ENCODE measurements around the gene DIP2A.

The DIP2A gene

GRCh38 chr21:46472246-46472645 lies 13.6 kb downstream of the DIP2A start:
- no peaks in the 10 kb centered on the region for H3K36me3 ChIP-seq (ENCODE audit: control insufficient read depth, low read length)
- no peaks in the 10 kb centered on the region for H3K4me1 ChIP-seq (ENCODE audit: control insufficient read depth, low read length)
- H3K27me3 ChIP-seq (ENCODE audit: control insufficient read depth, low read length) = no peaks in the 10 kb centered on the region
- H3K4me3 ChIP-seq (ENCODE audit: low read length) = no peak overlapping the region
- no peak for TF ChIP-seq EZH2phosphoT487 (IDR thresholded peaks at IDR 0.05; ENCODE audit: borderline replicate concordance, low read length)
- TF ChIP-seq CTCF (IDR thresholded peaks at IDR 0.05; ENCODE audit: low read depth, low read length, poor library complexity, severe bottlenecking) = no peak
- H3K79me2 ChIP-seq (ENCODE audit: control insufficient read depth, low read length) = no peaks in the 10 kb centered on the region
- no peaks in the 10 kb centered on the region for H4K20me1 ChIP-seq (ENCODE audit: control insufficient read depth, insufficient read depth, low read depth, low read length)
- H3K4me2 ChIP-seq (ENCODE audit: low read length) = no peak overlapping the region
- H3K9me3 ChIP-seq (ENCODE audit: control insufficient read depth, insufficient read depth, low read length) = no peaks in the 10 kb centered on the region
- no peaks in the 10 kb centered on the region for H3F3A ChIP-seq (ENCODE audit: control insufficient read depth, insufficient read depth)
- H3K27ac ChIP-seq (ENCODE audit: low read depth, low read length) = no peak overlapping the region
- no peaks in the 10 kb centered on the region for H3K9me2 ChIP-seq (replicated peaks; ENCODE audit: control insufficient read depth, low read length)

GRCh38 chr21:46474382-46474781 lies 15.7 kb downstream of the DIP2A start:
- no peaks in the 10 kb centered on the region for H3K9me2 ChIP-seq (replicated peaks; ENCODE audit: control insufficient read depth, low read length)
- no peak overlapping the region for H3K4me3 ChIP-seq (ENCODE audit: low read length)
- H3F3A ChIP-seq (ENCODE audit: control insufficient read depth, insufficient read depth) = no peaks in the 10 kb centered on the region
- no peaks in the 10 kb centered on the region for H3K27me3 ChIP-seq (ENCODE audit: control insufficient read depth, low read length)
- no peak overlapping the region for H3K27ac ChIP-seq (ENCODE audit: low read depth, low read length)
- no peaks in the 10 kb centered on the region for H3K79me2 ChIP-seq (ENCODE audit: control insufficient read depth, low read length)
- no peak overlapping the region for H3K4me2 ChIP-seq (ENCODE audit: low read length)
- H4K20me1 ChIP-seq (ENCODE audit: control insufficient read depth, insufficient read depth, low read depth, low read length) = no peaks in the 10 kb centered on the region
- no peaks in the 10 kb centered on the region for H3K36me3 ChIP-seq (ENCODE audit: control insufficient read depth, low read length)
- no peak for TF ChIP-seq EZH2phosphoT487 (IDR thresholded peaks at IDR 0.05; ENCODE audit: borderline replicate concordance, low read length)
- no peak for TF ChIP-seq CTCF (IDR thresholded peaks at IDR 0.05; ENCODE audit: low read depth, low read length, poor library complexity, severe bottlenecking)
- H3K4me1 ChIP-seq (ENCODE audit: control insufficient read depth, low read length) = no peaks in the 10 kb centered on the region
- H3K9me3 ChIP-seq (ENCODE audit: control insufficient read depth, insufficient read depth, low read length) = no peaks in the 10 kb centered on the region

GRCh38 chr21:46475296-46475695 lies 16.6 kb downstream of the DIP2A start:
- no peak overlapping the region for H3K27ac ChIP-seq (ENCODE audit: low read depth, low read length)
- no peaks in the 10 kb centered on the region for H3K79me2 ChIP-seq (ENCODE audit: control insufficient read depth, low read length)
- TF ChIP-seq CTCF (IDR thresholded peaks at IDR 0.05; ENCODE audit: low read depth, low read length, poor library complexity, severe bottlenecking) = no peak
- TF ChIP-seq EZH2phosphoT487 (IDR thresholded peaks at IDR 0.05; ENCODE audit: borderline replicate concordance, low read length) = no peak
- H3K4me2 ChIP-seq (ENCODE audit: low read length) = no peak overlapping the region
- no peaks in the 10 kb centered on the region for H4K20me1 ChIP-seq (ENCODE audit: control insufficient read depth, insufficient read depth, low read depth, low read length)
- H3K9me3 ChIP-seq (ENCODE audit: control insufficient read depth, insufficient read depth, low read length) = no peaks in the 10 kb centered on the region
- no peaks in the 10 kb centered on the region for H3K36me3 ChIP-seq (ENCODE audit: control insufficient read depth, low read length)
- no peaks in the 10 kb centered on the region for H3F3A ChIP-seq (ENCODE audit: control insufficient read depth, insufficient read depth)
- H3K4me1 ChIP-seq (ENCODE audit: control insufficient read depth, low read length) = no peaks in the 10 kb centered on the region
- H3K27me3 ChIP-seq (ENCODE audit: control insufficient read depth, low read length) = no peaks in the 10 kb centered on the region
- H3K4me3 ChIP-seq (ENCODE audit: low read length) = no peak overlapping the region
- no peaks in the 10 kb centered on the region for H3K9me2 ChIP-seq (replicated peaks; ENCODE audit: control insufficient read depth, low read length)

- no peak for TF ChIP-seq CTCF (IDR thresholded peaks at IDR 0.05; ENCODE audit: low read depth, low read length, poor library complexity, severe bottlenecking)
- TF ChIP-seq EZH2phosphoT487 (IDR thresholded peaks at IDR 0.05; ENCODE audit: borderline replicate concordance, low read length) = no peak
- H3K4me2 ChIP-seq (ENCODE audit: low read length) = no peak overlapping the region
- H3K9me2 ChIP-seq (replicated peaks; ENCODE audit: control insufficient read depth, low read length) = no peaks in the 10 kb centered on the region
- H3K36me3 ChIP-seq (ENCODE audit: control insufficient read depth, low read length) = no peaks in the 10 kb centered on the region
- no peaks in the 10 kb centered on the region for H3F3A ChIP-seq (ENCODE audit: control insufficient read depth, insufficient read depth)
- H3K9me3 ChIP-seq (ENCODE audit: control insufficient read depth, insufficient read depth, low read length) = no peaks in the 10 kb centered on the region
- no peaks in the 10 kb centered on the region for H3K4me1 ChIP-seq (ENCODE audit: control insufficient read depth, low read length)
- no peak overlapping the region for H3K4me3 ChIP-seq (ENCODE audit: low read length)
- H3K27me3 ChIP-seq (ENCODE audit: control insufficient read depth, low read length) = no peaks in the 10 kb centered on the region
- no peak overlapping the region for H3K27ac ChIP-seq (ENCODE audit: low read depth, low read length)
- no peaks in the 10 kb centered on the region for H3K79me2 ChIP-seq (ENCODE audit: control insufficient read depth, low read length)
- H4K20me1 ChIP-seq (ENCODE audit: control insufficient read depth, insufficient read depth, low read depth, low read length) = no peaks in the 10 kb centered on the region
These were observed 19.1 kb downstream of the DIP2A start for GRCh38 chr21:46477765-46478164.
